Endothelial cell of umbilical vein (primary cell): ENCODE results near the gene OR2V1. TPM values are rescaled to one million over a fixed set of nuclear protein-coding genes. Genes with fewer than 3 reads are reported as not detected.
"Not testable (repeated sequence)": the region's sequence is repeated elsewhere in the genome, so short reads cannot be mapped to it uniquely, and the experiment has no call there.

Experiments
- BruUV-seq: library from RNA; stranded (reverse); fragments of 400-500 nt; replicated peaks from 2 replicates; lab custom pipeline; 2021; lab: Mats Ljungman, UMichigan
- CTCF ChIA-PET: fragments of 300-600, 350-600 bp; sonication (Branson Sonifier 250); formaldehyde crosslinking; loops from one replicate; lab custom pipeline; 2021; ENCODE audit warnings: antibody characterized with exemption, inconsistent platforms; lab: Charles Lee
- POLR2A ChIA-PET: fragments of 300-600, 350-600 bp; sonication (Branson Sonifier 250); formaldehyde crosslinking; loops from one replicate; lab custom pipeline; 2021; ENCODE audit warnings: antibody characterized with exemption, inconsistent platforms; lab: Charles Lee
- DNase-seq: peaks from one replicate; pipeline ENCODE4 v3.0.0-alpha.2; 2011; ENCODE audit warnings: low read depth, low spot score
- FAIRE-seq: peaks from 2 replicates; lab custom pipeline; 2011; peaks lifted over from hg19 to GRCh38; lab: Jason Lieb, UNC
- H2AFZ ChIP-seq: 2 replicates; pipeline ENCODE4 v1.6.0; 2012; ENCODE audit warnings: low read depth, low read length, control low read depth, inconsistent platforms
- H3K27ac ChIP-seq: 2 replicates; pipeline ENCODE4 v1.5.1; 2011; ENCODE audit warnings: low read depth, mild to moderate bottlenecking, control low read depth, low read length, moderate library complexity; ENCODE audit not compliant: insufficient read depth
- H3K27me3 ChIP-seq, 2 experiments: 2 replicates each; pipeline versions ENCODE4 v1.6.0 to v1.6.1; 2011; ENCODE audit warnings: low read length in 2 of 2, mixed read lengths in 1 of 2; ENCODE audit not compliant: control insufficient read depth in 2 of 2, insufficient read depth in 2 of 2
- H3K36me3 ChIP-seq, 2 experiments: 2 replicates in 1 of 2; 3 replicates in 1 of 2; pipeline ENCODE4 v1.5.1; 2011; ENCODE audit warnings: low read length in 2 of 2, mild to moderate bottlenecking in 1 of 2, moderate library complexity in 1 of 2; ENCODE audit not compliant: control insufficient read depth in 2 of 2, insufficient read depth in 2 of 2; ENCODE audit errors: extremely low read depth in 1 of 2
- H3K4me1 ChIP-seq: 3 replicates; pipeline ENCODE4 v1.5.1; 2011; ENCODE audit warnings: mild to moderate bottlenecking, low read length; ENCODE audit not compliant: control insufficient read depth, insufficient read depth; ENCODE audit errors: extremely low read depth
- H3K4me2 ChIP-seq: 2 replicates; pipeline ENCODE4 v1.6.1; 2011; ENCODE audit warnings: low read length, control low read depth, mixed read lengths; ENCODE audit not compliant: insufficient read depth
- H3K4me3 ChIP-seq, 3 experiments: fragments of 200-600 bp in 1 of 3; sonication (generic), shearing (Covaris generic) in 1 of 3; replicated peaks in 1 of 3; 2 replicates each; pipeline ENCODE4 v1.5.1; 2011 to 2016; ENCODE audit warnings: control low read depth in 3 of 3, low read length in 3 of 3, mild to moderate bottlenecking in 2 of 3, inconsistent platforms in 1 of 3, low read depth in 1 of 3, moderate library complexity in 1 of 3; ENCODE audit not compliant: insufficient read depth in 1 of 3
- H3K79me2 ChIP-seq: 2 replicates; pipeline ENCODE4 v1.6.0; 2012; ENCODE audit warnings: low read length, inconsistent platforms; ENCODE audit not compliant: control insufficient read depth, insufficient read depth
- H3K9ac ChIP-seq: replicated peaks from 2 replicates; pipeline ENCODE3; 2011; ENCODE audit warnings: low read length, control low read depth; ENCODE audit not compliant: insufficient read depth; ENCODE audit errors: extremely low read depth
- H3K9me1 ChIP-seq: replicated peaks from 3 replicates; pipeline ENCODE4 v1.6.0; 2011; ENCODE audit warnings: mild to moderate bottlenecking, low read length; ENCODE audit not compliant: control insufficient read depth, insufficient read depth; ENCODE audit errors: extremely low read depth
- H3K9me3 ChIP-seq: replicated peaks from 2 replicates; pipeline ENCODE4 v1.5.1; 2012; ENCODE audit warnings: low read length, inconsistent platforms; ENCODE audit not compliant: control insufficient read depth, insufficient read depth
- H4K20me1 ChIP-seq: replicated peaks from 2 replicates; pipeline ENCODE3; 2011; ENCODE audit warnings: mild to moderate bottlenecking, low read length; ENCODE audit not compliant: control insufficient read depth, insufficient read depth; ENCODE audit errors: extremely low read depth
- FOS ChIP-seq: IDR thresholded peaks from 2 replicates; pipeline ENCODE4 v1.6.1; 2011; ENCODE audit warnings: mild to moderate bottlenecking, low read length, moderate library complexity, borderline replicate concordance; ENCODE audit not compliant: insufficient read depth
- GATA2 ChIP-seq: IDR thresholded peaks from 2 replicates; pipeline ENCODE4 v1.7.0; 2011; ENCODE audit warnings: low read depth, mild to moderate bottlenecking, moderate library complexity, mixed read lengths, low read length; ENCODE audit not compliant: insufficient read length, insufficient read depth
- MAX ChIP-seq: IDR thresholded peaks from 2 replicates; pipeline ENCODE4 v1.6.1; 2011; ENCODE audit not compliant: insufficient read depth, insufficient read length
- MYC ChIP-seq: IDR thresholded peaks from one replicate; pipeline ENCODE4 v1.6.1; 2011; ENCODE audit warnings: mild to moderate bottlenecking, low read depth, low read length
- POLR2A ChIP-seq: IDR thresholded peaks from 2 replicates; pipeline ENCODE4 v1.6.1; 2012; ENCODE audit warnings: low read depth, mild to moderate bottlenecking, control low read depth, low read length
- dilution Hi-C: fragments of 300-500 bp; cut with MboI; formaldehyde crosslinking; loops from one replicate; pipeline ENCODE4 v1.15.0; 2019; ENCODE audit warnings: low sequenced_read_pairs; ENCODE audit not compliant: extremely low pct_ligation_motif_present
- intact Hi-C: fragments of 100-400 bp; cut with micrococcal nuclease; formaldehyde crosslinking; loops from one replicate; pipeline ENCODE4 v1.10.0; 2022
- polyA plus RNA-seq, 4 experiments: library from polyadenylated mRNA; depleted of rRNA in 3 of 4; stranded (reverse) in 3 of 4; unstranded in 1 of 4; fragments of >200 nt; gene quantifications; 2 replicates each; pipeline versions ENCODE4 v1.2.1 to v1.2.3, GENCODE V29; 2011 to 2012; ENCODE audit warnings: missing spikeins in 1 of 4
- total RNA-seq: library from RNA; stranded (reverse); gene quantifications from 2 replicates; pipeline ENCODE4 v1.2.3, GENCODE V29; 2021

OR2V1 gene
- total and polyA plus RNA-seq, 2 donors (not counting 3 experiments of a cell fraction or from before 2014, with no cell fraction given), result not detected

- Histone ChIP-seq H3K4me1 (peaks cover 10% of the 10 kb centered on the region), H3K27ac (peak overlapping the region; percentile 1), H3K4me3 (no peak overlapping the region), H3K79me2 (no peaks in the 10 kb centered on the region), H3K9ac (no peak overlapping the region), H4K20me1 (no peaks in the 10 kb centered on the region), H3K9me1 (no peaks in the 10 kb centered on the region), H3K9me3 (no peaks in the 10 kb centered on the region), H3K4me2 (peak overlapping the region; percentile 11), H3K27me3 (no peaks in the 10 kb centered on the region), H3K36me3 (no peaks in the 10 kb centered on the region), H2AFZ (peak overlapping the region; percentile 56)
- no peak for DNase-seq
- CTCF ChIA-PET, result no interaction called here
- no peak for FAIRE-seq
- POLR2A ChIA-PET, result interaction anchor here (0.6 kb wide), 1 partner anchor 12 kb away, joined by 3 read pairs; no protein-coding TSS in a partner anchor
- dilution Hi-C loops (no loop called here), intact Hi-C loops (no loop called here)
- no peak for TF ChIP-seq MAX
- TF ChIP-seq FOS, result no peak
- no peak for TF ChIP-seq POLR2A
- no peak for TF ChIP-seq GATA2
- TF ChIP-seq MYC, result no peak
- BruUV-seq, result no TSS peak
Measured at GRCh38 chr5:181161534-181162175, 30.7 kb upstream of the OR2V1 start.

DNA sequence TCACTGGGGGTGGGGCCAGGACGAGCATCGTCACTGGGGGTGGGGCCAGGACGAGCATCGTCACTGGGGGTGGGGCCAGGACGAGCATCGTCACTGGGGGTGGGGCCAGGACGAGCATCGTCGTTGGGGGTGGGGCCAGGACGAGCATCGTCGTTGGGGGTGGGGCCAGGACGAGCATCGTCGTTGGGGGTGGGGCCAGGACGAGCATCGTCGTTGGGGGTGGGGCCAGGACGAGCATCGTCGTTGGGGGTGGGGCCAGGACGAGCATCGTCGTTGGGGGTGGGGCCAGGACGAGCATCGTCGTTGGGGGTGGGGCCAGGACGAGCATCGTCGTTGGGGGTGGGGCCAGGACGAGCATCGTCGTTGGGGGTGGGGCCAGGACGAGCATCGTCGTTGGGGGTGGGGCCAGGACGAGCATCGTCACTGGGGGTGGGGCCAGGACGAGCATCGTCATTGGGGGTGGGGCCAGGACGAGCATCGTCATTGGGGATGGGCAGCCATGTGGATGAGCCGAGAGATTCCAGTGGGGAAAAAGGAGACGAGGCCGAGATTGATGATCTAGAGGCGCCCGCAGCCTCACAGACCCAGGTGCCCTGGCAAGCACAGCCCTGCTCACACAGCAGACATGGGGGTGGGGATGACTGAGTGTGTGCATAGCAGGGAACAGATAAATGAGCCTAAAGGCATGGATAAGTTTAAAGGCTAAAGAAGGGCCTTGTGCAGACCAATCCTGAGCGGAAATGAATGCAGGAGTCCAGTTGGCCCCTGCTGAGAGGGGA lies 30.0 kb upstream of the OR2V1 start:
- H3K9me3 ChIP-seq, H4K20me1 ChIP-seq, H3K36me3 ChIP-seq, H3K27me3 ChIP-seq, BruUV-seq, H3K9ac ChIP-seq, H3K9me1 ChIP-seq, H3K4me3 ChIP-seq, dilution Hi-C loops, H3K79me2 ChIP-seq, intact Hi-C loops: not testable (repeated sequence)
- peak overlapping the region; percentile 1 for H3K27ac ChIP-seq
- peaks cover 10% of the 10 kb centered on the region for H3K4me1 ChIP-seq
- ChIA-PET CTCF (interaction anchor here (1.0 kb wide), 1 partner anchor 377 kb away, joined by 3 read pairs; no protein-coding TSS in a partner anchor), POLR2A (interaction anchor here (0.6 kb wide), 1 partner anchor 13 kb away, joined by 3 read pairs; no protein-coding TSS in a partner anchor)
- FAIRE-seq, result peak; percentile 42
- DNase-seq, result peak; percentile 43
- H2AFZ ChIP-seq, result peak overlapping the region; percentile 56
- H3K4me2 ChIP-seq, result peak overlapping the region; percentile 11
